Chondrocyte (in vitro differentiated cells): ENCODE data around the gene HBZ. TPM values are rescaled to one million over a fixed set of nuclear protein-coding genes. Genes with fewer than 3 reads are reported as not detected.
A peak's percentile ranks its signal among the peaks of the same experiment; 100 is the strongest.

Source experiments
- DNase-seq: peaks from one replicate; pipeline ENCODE4 v3.0.0; 2021; ENCODE audit warnings: mixed read lengths, low spot score
- H3K27ac Mint-ChIP-seq: one replicate; pipeline ENCODE4 v1.8.0; 2021; ENCODE audit warnings: mild to moderate bottlenecking, moderate library complexity, mixed read lengths; ENCODE audit not compliant: unreplicated experiment
- H3K27me3 Mint-ChIP-seq: 2 replicates; pipeline ENCODE4 v1.8.0; 2021; ENCODE audit warnings: low read depth, mixed read lengths
- H3K36me3 Mint-ChIP-seq: 2 replicates; pipeline ENCODE4 v1.8.0; 2021; ENCODE audit warnings: low read depth, mixed read lengths
- H3K4me1 Mint-ChIP-seq: 2 replicates; pipeline ENCODE4 v1.8.0; 2021; ENCODE audit warnings: low read depth, mild to moderate bottlenecking, mixed read lengths
- H3K4me3 Mint-ChIP-seq: one replicate; pipeline ENCODE4 v1.8.0; 2021; ENCODE audit warnings: mild to moderate bottlenecking, moderate library complexity, mixed read lengths; ENCODE audit not compliant: unreplicated experiment
- H3K9me3 Mint-ChIP-seq: 2 replicates; pipeline ENCODE4 v1.8.0; 2021; ENCODE audit warnings: low read depth, mixed read lengths
- CTCF ChIP-seq: fragments of 200-600 bp; sonication (generic); IDR thresholded peaks from 2 replicates; pipeline ENCODE4 v1.5.0; 2021; ENCODE audit warnings: antibody characterized with exemption, mild to moderate bottlenecking, moderate library complexity
- total RNA-seq: library from RNA; stranded (reverse); gene quantifications from 3 replicates; pipeline ENCODE4 v1.2.1, GENCODE V29; 2021

HBZ gene
- total RNA-seq, 1 donor from 2014 or later, result not detected

DNA sequence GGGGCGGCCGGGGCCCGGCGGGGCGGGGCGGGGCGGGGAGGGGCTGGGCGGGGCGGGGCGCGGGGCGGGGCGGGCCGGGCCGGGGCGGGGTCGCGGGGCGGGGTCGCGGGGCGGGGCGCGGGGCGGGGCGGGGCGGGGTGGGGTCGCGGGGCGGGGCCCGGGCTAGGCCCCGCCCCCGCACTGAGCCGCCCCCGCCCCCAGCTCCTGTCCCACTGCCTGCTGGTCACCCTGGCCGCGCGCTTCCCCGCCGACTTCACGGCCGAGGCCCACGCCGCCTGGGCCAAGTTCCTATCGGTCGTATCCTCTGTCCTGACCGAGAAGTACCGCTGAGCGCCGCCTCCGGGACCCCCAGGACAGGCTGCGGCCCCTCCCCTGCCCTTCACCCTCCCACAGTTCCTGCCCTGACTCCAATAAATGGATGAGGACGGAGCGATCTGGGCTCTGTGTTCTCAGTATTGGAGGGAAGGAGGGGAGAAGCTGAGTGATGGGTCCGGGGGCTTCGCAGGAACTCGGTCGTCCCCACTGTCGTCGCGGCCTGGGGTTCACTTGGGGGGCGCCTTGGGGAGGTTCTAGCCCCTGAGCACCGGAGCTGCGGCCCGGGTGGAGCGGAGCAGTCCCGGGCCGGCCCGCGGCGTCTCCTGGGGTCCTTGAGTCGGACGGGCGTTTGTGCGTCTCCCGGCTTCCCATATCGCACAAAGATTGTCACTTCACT lies 12.5 kb downstream of the HBZ start:
- Mint-ChIP-seq H3K27me3 (peaks cover 29% of the 10 kb centered on the region), H3K4me3 (peak overlapping the region; percentile 9), H3K27ac (no peak overlapping the region), H3K9me3 (no peaks in the 10 kb centered on the region), H3K36me3 (no peaks in the 10 kb centered on the region), H3K4me1 (peaks cover 10% of the 10 kb centered on the region)
- no peak for DNase-seq
- no peak for TF ChIP-seq CTCF

DNA sequence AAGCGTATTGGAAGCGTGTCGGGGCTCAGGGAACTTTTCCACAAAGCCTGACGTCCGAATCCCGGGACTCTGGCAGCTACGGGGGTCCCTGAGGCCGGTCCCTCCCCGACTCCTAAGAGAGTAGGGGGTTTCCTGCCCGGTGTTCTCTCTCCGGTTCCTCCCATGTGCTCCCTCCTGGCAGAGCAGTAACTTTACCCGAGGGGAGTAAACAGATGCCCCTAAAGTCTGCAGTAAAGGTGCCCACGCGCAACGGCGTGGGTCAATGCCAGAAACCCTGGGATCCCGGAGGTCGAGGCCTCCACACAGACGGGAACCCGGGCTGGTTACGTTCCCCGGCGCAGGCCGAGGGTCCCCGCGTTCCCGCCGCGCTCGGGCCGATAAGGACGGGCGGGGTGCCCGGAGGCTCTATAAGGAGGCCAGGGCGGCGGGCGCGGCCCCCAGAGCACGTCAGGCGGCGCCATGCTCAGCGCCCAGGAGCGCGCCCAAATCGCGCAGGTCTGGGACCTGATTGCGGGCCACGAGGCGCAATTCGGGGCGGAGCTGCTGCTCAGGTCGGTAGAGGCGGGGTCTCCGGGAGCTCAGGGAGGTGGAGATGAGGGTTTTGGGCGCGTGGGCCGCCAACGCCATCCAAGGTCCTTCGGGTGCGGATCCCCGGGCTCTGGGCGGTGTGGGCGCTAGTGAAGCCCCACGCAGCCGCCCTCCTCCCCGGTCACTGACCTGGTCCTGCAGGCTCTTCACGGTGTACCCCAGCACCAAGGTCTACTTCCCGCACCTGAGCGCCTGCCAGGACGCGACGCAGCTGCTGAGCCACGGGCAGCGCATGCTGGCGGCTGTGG lies 13.3 kb downstream of the HBZ start, which contains the start of gene HBM:
Gene HBM, plus strand, starts transcription at position 440 of the 836 bp plus-strand sequence. Its CDS starts 20 bp downstream, at position 460.
- Mint-ChIP-seq H3K4me3 (peak within 1 kb of the TSS; percentile 9), H3K27me3 (peaks cover 33% of the 10 kb centered on the region), H3K4me1 (peaks cover 12% of the 10 kb centered on the region), H3K27ac (no peak within 1 kb of the TSS), H3K36me3 (no peaks in the 10 kb centered on the region), H3K9me3 (no peaks in the 10 kb centered on the region)
- TF ChIP-seq CTCF, result no peak
- DNase-seq, result no peak

DNA sequence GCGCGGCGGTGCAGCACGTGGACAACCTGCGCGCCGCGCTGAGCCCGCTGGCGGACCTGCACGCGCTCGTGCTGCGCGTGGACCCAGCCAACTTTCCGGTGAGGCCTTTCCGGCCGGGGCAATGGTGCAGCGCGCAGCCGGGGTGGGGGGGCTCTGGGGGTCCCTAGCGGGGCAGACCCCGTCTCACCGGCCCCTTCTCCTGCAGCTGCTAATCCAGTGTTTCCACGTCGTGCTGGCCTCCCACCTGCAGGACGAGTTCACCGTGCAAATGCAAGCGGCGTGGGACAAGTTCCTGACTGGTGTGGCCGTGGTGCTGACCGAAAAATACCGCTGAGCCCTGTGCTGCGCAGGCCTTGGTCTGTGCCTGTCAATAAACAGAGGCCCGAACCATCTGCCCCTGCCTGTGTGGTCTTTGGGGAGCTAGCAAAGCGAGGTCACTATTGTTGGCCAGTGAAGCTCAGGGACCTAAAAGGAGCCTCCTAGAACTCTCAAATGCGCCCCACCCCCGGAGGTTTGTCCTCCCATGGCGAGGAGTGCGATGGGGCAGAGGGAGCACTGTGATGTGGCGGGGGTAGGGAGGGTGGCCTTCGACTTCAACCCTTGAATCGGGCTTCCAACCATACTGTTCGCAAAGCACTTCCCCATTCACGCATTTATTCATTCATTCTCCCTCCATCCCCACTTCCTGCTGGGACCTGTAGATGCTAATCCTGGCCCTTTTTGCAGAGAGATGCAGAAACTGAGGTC lies 14.1 kb downstream of the HBZ start:
- H3K36me3 Mint-ChIP-seq, result no peaks in the 10 kb centered on the region
- H3K4me1 Mint-ChIP-seq, result peaks cover 12% of the 10 kb centered on the region
- TF ChIP-seq CTCF, result no peak
- no peak overlapping the region for H3K4me3 Mint-ChIP-seq
- DNase-seq, result no peak
- H3K27me3 Mint-ChIP-seq, result peaks cover 31% of the 10 kb centered on the region
- no peaks in the 10 kb centered on the region for H3K9me3 Mint-ChIP-seq
- H3K27ac Mint-ChIP-seq, result no peak overlapping the region

- Mint-ChIP-seq H3K27me3 (peaks cover 34% of the 10 kb centered on the region), H3K36me3 (no peaks in the 10 kb centered on the region), H3K27ac (no peak overlapping the region), H3K4me1 (peaks cover 12% of the 10 kb centered on the region), H3K9me3 (no peaks in the 10 kb centered on the region), H3K4me3 (no peak overlapping the region)
- no peak for TF ChIP-seq CTCF
- DNase-seq, result no peak
These were observed 14.8 kb downstream of the HBZ start for GRCh38 chr16:167122-167690.

DNA sequence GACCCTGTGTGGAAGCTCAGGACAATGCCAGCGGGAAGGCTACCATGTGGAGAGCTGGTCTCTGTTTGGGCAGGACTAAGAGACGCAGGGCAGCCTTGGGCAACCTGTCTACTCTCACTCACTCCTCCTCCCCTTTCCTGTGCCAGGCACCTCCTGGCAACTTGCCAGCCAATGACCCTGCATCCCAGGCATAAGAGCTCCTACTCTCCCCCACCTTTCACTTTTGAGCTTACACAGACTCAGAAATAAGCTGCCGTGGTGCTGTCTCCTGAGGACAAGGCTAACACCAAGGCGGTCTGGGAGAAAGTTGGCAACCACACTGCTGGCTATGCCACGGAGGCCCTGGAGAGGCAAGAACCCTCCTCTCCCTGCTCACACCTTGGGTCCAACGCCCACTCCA lies 16.0 kb downstream of the HBZ start:
- H3K27ac Mint-ChIP-seq, result no peak overlapping the region
- no peak for TF ChIP-seq CTCF
- H3K27me3 Mint-ChIP-seq, result peaks cover 36% of the 10 kb centered on the region
- DNase-seq, result no peak
- H3K4me3 Mint-ChIP-seq, result no peak overlapping the region
- H3K4me1 Mint-ChIP-seq, result peaks cover 12% of the 10 kb centered on the region
- H3K36me3 Mint-ChIP-seq, result no peaks in the 10 kb centered on the region
- H3K9me3 Mint-ChIP-seq, result no peaks in the 10 kb centered on the region
